SK-N-SH treated with all-trans-retinoic acid at 6 μM for 48 hours (cell line): Measurements from ENCODE around the gene SLC19A1.

Source experiments
- BACH2 ChIP-seq: fragments of 250-450 bp; sonication (Bioruptor Pico); IDR thresholded peaks from 2 replicates; pipeline ENCODE4 v1.9.0; 2021; ENCODE audit warnings: mild to moderate bottlenecking, borderline replicate concordance
- GLIS3 ChIP-seq: fragments of 250-450 bp; sonication (Bioruptor Pico); IDR thresholded peaks from 2 replicates; pipeline ENCODE4 v1.5.0; 2020; ENCODE audit warnings: mild to moderate bottlenecking, moderate library complexity
- ISL1 ChIP-seq: fragments of 250-450 bp; sonication (Bioruptor Pico); IDR thresholded peaks from 2 replicates; pipeline ENCODE4 v2.1.2; 2022; ENCODE audit warnings: mild to moderate bottlenecking, moderate library complexity
- PPARA ChIP-seq: fragments of 250-450 bp; sonication (Bioruptor Pico); IDR thresholded peaks from 2 replicates; pipeline ENCODE4 v1.5.0; 2020; ENCODE audit warnings: mild to moderate bottlenecking, borderline replicate concordance
- TOX ChIP-seq: fragments of 250-450 bp; sonication (Bioruptor Pico); IDR thresholded peaks from 2 replicates; pipeline ENCODE4 v1.8.0; 2021; ENCODE audit warnings: mild to moderate bottlenecking, moderate library complexity, borderline replicate concordance
- ZFP30 ChIP-seq: fragments of 450-650 bp; formaldehyde crosslinking; IDR thresholded peaks from 2 replicates; pipeline ENCODE4 v1.5.0; 2022; ENCODE audit warnings: mild to moderate bottlenecking, moderate library complexity
- TF ChIP-seq, protein P1 (sequence below): fragments of 250-450 bp; sonication (Bioruptor Pico); IDR thresholded peaks from 2 replicates; pipeline ENCODE4 v1.5.1; 2020; ENCODE audit warnings: low read depth, mild to moderate bottlenecking, moderate library complexity
- TF ChIP-seq, protein P2 (sequence below): fragments of 250-450 bp; sonication (Bioruptor Pico); IDR thresholded peaks from 2 replicates; pipeline ENCODE4 v1.5.0; 2020; ENCODE audit warnings: mild to moderate bottlenecking, moderate library complexity

DNA sequence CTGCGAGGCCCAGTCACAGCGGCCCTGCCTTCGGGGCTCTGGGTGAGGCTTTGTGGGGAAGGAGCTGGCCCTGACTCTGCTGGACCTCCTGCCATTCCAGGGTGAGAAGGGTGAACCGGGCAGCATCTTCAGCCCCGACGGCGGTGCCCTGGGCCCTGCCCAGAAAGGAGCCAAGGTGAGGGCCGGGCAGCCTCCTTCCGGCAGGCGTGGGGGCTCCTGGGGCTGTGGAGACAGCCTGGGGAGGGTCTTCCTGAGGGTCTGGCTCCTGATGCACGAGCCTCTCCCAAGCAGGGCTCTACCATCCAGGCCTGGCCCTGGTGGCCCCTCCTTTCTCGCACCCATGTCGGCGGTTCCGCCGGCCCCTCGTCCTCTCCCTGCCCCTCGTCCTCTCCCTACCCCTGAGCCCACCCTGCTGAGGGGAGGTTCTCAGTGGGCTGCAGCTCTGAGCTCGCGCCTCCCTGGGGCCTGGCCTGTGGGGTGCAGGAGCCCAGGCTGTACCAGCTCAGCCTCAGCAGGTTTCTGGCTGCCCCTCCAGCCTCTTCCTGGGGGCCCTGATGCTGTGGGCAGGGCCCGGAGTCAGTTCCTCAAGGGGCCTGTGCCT lies 48.7 kb downstream of the SLC19A1 start:
- TF ChIP-seq, protein P1, sequence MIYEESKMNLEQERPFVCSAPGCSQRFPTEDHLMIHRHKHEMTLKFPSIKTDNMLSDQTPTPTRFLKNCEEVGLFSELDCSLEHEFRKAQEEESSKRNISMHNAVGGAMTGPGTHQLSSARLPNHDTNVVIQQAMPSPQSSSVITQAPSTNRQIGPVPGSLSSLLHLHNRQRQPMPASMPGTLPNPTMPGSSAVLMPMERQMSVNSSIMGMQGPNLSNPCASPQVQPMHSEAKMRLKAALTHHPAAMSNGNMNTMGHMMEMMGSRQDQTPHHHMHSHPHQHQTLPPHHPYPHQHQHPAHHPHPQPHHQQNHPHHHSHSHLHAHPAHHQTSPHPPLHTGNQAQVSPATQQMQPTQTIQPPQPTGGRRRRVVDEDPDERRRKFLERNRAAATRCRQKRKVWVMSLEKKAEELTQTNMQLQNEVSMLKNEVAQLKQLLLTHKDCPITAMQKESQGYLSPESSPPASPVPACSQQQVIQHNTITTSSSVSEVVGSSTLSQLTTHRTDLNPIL, result no peak
- TF ChIP-seq TOX (CRISPR knock-in tag), result no peak
- no peak for TF ChIP-seq ISL1 (CRISPR knock-in tag)
- TF ChIP-seq, protein P2, sequence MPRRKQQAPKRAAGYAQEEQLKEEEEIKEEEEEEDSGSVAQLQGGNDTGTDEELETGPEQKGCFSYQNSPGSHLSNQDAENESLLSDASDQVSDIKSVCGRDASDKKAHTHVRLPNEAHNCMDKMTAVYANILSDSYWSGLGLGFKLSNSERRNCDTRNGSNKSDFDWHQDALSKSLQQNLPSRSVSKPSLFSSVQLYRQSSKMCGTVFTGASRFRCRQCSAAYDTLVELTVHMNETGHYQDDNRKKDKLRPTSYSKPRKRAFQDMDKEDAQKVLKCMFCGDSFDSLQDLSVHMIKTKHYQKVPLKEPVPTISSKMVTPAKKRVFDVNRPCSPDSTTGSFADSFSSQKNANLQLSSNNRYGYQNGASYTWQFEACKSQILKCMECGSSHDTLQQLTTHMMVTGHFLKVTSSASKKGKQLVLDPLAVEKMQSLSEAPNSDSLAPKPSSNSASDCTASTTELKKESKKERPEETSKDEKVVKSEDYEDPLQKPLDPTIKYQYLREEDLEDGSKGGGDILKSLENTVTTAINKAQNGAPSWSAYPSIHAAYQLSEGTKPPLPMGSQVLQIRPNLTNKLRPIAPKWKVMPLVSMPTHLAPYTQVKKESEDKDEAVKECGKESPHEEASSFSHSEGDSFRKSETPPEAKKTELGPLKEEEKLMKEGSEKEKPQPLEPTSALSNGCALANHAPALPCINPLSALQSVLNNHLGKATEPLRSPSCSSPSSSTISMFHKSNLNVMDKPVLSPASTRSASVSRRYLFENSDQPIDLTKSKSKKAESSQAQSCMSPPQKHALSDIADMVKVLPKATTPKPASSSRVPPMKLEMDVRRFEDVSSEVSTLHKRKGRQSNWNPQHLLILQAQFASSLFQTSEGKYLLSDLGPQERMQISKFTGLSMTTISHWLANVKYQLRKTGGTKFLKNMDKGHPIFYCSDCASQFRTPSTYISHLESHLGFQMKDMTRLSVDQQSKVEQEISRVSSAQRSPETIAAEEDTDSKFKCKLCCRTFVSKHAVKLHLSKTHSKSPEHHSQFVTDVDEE (CRISPR knock-in tag), result no peak
- no peak for TF ChIP-seq PPARA (CRISPR knock-in tag)
- TF ChIP-seq GLIS3 (CRISPR knock-in tag), result no peak
- TF ChIP-seq BACH2, result no peak
- no peak for TF ChIP-seq ZFP30
